OCI-LY3 (cell line): ENCODE results near the gene ZNF432.
"Not testable (repeated sequence)": the region's sequence is repeated elsewhere in the genome, so short reads cannot be mapped to it uniquely, and the experiment has no call there.

Source experiments
- CTCF ChIP-seq: fragments of 200-600, 300-600 bp; sonication (generic); IDR thresholded peaks from 2 replicates; pipeline ENCODE4 v1.5.1; 2014; ENCODE audit warnings: antibody characterized with exemption, low read length, low read depth
- EZH2phosphoT487 ChIP-seq: fragments of 200-600 bp; shearing (Covaris generic); IDR thresholded peaks from 2 replicates; pipeline ENCODE4 v1.6.1; 2018; ENCODE audit warnings: antibody characterized with exemption, mixed run types, low read depth

- TF ChIP-seq CTCF, EZH2phosphoT487: not testable (repeated sequence)
Observed at GRCh38 chr19:52056480-52056879, 7.8 kb upstream of the ZNF432 start.
